A673 (cell line): ENCODE data around the gene CAPS2. TPM values are rescaled to one million over a fixed set of nuclear protein-coding genes. Genes with fewer than 3 reads are reported as not detected.

Source experiments
- BruUV-seq: library from RNA; stranded (reverse); fragments of 400-500 nt; replicated peaks from 2 replicates; lab custom pipeline; 2021; lab: Mats Ljungman, UMichigan
- CTCF ChIA-PET: fragments of 300-600 bp; sonication (Branson Sonifier 250); formaldehyde crosslinking; loops from one replicate; lab custom pipeline; 2022; ENCODE audit warnings: antibody characterized with exemption; lab: Charles Lee
- POLR2A ChIA-PET: fragments of 300-600 bp; sonication (Branson Sonifier 250); formaldehyde crosslinking; loops from one replicate; lab custom pipeline; 2022; ENCODE audit warnings: antibody characterized with exemption; ENCODE audit not compliant: low non-redundant PET; lab: Charles Lee
- DNase-seq: peaks from one replicate; pipeline ENCODE4 v3.0.0-alpha.2; 2015; ENCODE audit warnings: low spot score
- H3K27ac ChIP-seq: fragments of 200-600 bp; sonication (generic); 2 replicates; pipeline ENCODE4 v1.5.1; 2016; ENCODE audit warnings: mixed run types, low read depth, mild to moderate bottlenecking, mixed read lengths, antibody characterized with exemption, low read length; ENCODE audit not compliant: poor library complexity, severe bottlenecking
- H3K27me3 ChIP-seq: fragments of 200-600 bp; sonication (generic); replicated peaks from 2 replicates; pipeline ENCODE4 v1.6.1; 2017; ENCODE audit warnings: mixed run types, low read depth, mild to moderate bottlenecking, mixed read lengths, antibody characterized with exemption, low read length; ENCODE audit not compliant: insufficient read depth, poor library complexity
- H3K36me3 ChIP-seq: fragments of 200-600 bp; sonication (generic); 2 replicates; pipeline ENCODE4 v1.6.1; 2016; ENCODE audit warnings: mixed run types, mild to moderate bottlenecking, mixed read lengths, antibody characterized with exemption, low read length; ENCODE audit not compliant: insufficient read depth, poor library complexity, severe bottlenecking
- H3K4me1 ChIP-seq: fragments of 200-600 bp; sonication (generic); 2 replicates; pipeline ENCODE4 v1.6.1; 2017; ENCODE audit warnings: mixed run types, mild to moderate bottlenecking, mixed read lengths, antibody characterized with exemption, low read length; ENCODE audit not compliant: insufficient read depth, poor library complexity, severe bottlenecking
- H3K4me3 ChIP-seq: fragments of 200-600 bp; sonication (generic); 2 replicates; pipeline ENCODE4 v1.5.1; 2016; ENCODE audit warnings: low read depth, mixed run types, mild to moderate bottlenecking, mixed read lengths, low read length; ENCODE audit not compliant: poor library complexity, severe bottlenecking
- H3K9me3 ChIP-seq: fragments of 200-600 bp; sonication (generic); 2 replicates; pipeline ENCODE4 v1.6.1; 2016; ENCODE audit warnings: mixed run types, low read depth, mild to moderate bottlenecking, mixed read lengths, antibody characterized with exemption, low read length; ENCODE audit not compliant: poor library complexity, severe bottlenecking
- EZH2 ChIP-seq: fragments of 200-600 bp; sonication (generic); IDR thresholded peaks from 2 replicates; pipeline ENCODE4 v1.6.1; 2017; ENCODE audit warnings: borderline replicate concordance, low read depth, mild to moderate bottlenecking, mixed read lengths, antibody characterized with exemption, low read length; ENCODE audit not compliant: poor library complexity, severe bottlenecking
- intact Hi-C: fragments of 100-400 bp; cut with micrococcal nuclease; formaldehyde crosslinking; loops from one replicate; pipeline ENCODE4 v1.10.0; 2022; ENCODE audit not compliant: unreplicated experiment
- total RNA-seq: library from RNA; stranded (reverse); gene quantifications from 2 replicates; pipeline ENCODE4 v1.2.3, GENCODE V29; 2021
- TF ChIP-seq, protein P1 (sequence below): fragments of 300-800, 200-600 bp; sonication (generic); conservative IDR thresholded peaks from 2 replicates; pipeline ENCODE4 v1.5.1; 2017; ENCODE audit warnings: low read depth, mild to moderate bottlenecking, antibody characterized with exemption, low read length, moderate library complexity, mixed read lengths

Gene CAPS2
- total RNA-seq, 1 experiment from 2014 or later: 13.2 TPM

DNA sequence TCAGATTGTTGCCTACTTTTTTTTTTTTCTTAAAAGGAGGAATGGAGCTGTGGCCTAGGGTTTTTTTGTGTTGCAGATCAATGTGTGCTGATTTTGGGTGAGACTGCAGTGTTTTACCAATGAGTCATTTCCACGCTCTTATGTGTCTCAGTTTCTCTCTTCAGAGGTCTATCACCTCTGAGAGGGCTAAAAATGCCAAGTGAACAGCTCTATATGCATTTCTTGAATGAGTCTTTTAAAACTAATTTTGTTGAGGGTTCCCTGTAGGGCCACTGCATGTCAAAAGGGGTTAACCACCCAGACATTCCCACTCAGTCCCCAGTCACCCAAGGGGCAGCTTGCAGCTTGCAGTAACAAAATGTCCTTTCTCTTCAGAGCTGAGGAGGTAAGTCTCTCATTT is 36.5 kb upstream of the CAPS2 start:
- no TSS peak for BruUV-seq
- H3K36me3 ChIP-seq: no peaks in the 10 kb centered on the region
- peaks cover 6% of the 10 kb centered on the region for H3K4me1 ChIP-seq
- ChIA-PET CTCF (no interaction called here), POLR2A (no interaction called here)
- H3K4me3 ChIP-seq: no peak overlapping the region
- intact Hi-C loops: no loop called here
- TF ChIP-seq EZH2: no peak
- TF ChIP-seq, protein P1, sequence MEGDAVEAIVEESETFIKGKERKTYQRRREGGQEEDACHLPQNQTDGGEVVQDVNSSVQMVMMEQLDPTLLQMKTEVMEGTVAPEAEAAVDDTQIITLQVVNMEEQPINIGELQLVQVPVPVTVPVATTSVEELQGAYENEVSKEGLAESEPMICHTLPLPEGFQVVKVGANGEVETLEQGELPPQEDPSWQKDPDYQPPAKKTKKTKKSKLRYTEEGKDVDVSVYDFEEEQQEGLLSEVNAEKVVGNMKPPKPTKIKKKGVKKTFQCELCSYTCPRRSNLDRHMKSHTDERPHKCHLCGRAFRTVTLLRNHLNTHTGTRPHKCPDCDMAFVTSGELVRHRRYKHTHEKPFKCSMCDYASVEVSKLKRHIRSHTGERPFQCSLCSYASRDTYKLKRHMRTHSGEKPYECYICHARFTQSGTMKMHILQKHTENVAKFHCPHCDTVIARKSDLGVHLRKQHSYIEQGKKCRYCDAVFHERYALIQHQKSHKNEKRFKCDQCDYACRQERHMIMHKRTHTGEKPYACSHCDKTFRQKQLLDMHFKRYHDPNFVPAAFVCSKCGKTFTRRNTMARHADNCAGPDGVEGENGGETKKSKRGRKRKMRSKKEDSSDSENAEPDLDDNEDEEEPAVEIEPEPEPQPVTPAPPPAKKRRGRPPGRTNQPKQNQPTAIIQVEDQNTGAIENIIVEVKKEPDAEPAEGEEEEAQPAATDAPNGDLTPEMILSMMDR: no peak
- no peak overlapping the region for H3K27ac ChIP-seq
- H3K9me3 ChIP-seq: no peaks in the 10 kb centered on the region
- H3K27me3 ChIP-seq: no peaks in the 10 kb centered on the region
- no peak for DNase-seq

DNA sequence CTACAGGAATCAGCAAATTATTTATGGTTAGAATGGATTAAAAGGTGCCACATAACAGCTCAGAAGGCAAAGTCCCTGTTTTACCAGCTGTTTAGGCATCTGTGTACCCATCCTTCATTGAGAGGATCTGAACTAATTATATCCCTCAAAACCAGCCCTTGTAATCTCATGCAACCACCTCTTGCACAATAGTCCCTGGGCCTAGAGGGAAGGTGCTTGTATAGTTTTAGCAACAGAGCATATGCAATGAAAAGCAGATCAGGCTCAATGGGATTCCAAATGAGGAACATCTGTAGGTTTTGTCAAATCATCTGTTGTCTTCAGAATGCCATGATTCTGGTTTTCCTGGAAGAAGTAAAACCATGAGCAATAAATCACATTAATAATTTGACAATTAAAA is 34.8 kb upstream of the CAPS2 start:
- peak; percentile 64 for DNase-seq
- Histone ChIP-seq H3K27me3 (no peaks in the 10 kb centered on the region), H3K4me3 (no peak overlapping the region), H3K27ac (no peak overlapping the region), H3K36me3 (no peaks in the 10 kb centered on the region), H3K9me3 (no peaks in the 10 kb centered on the region), H3K4me1 (peaks cover 6% of the 10 kb centered on the region)
- ChIA-PET POLR2A (no interaction called here), CTCF (no interaction called here)
- BruUV-seq: no TSS peak
- no peak for TF ChIP-seq EZH2
- TF ChIP-seq, protein P1: no peak
- intact Hi-C loops: no loop called here

DNA sequence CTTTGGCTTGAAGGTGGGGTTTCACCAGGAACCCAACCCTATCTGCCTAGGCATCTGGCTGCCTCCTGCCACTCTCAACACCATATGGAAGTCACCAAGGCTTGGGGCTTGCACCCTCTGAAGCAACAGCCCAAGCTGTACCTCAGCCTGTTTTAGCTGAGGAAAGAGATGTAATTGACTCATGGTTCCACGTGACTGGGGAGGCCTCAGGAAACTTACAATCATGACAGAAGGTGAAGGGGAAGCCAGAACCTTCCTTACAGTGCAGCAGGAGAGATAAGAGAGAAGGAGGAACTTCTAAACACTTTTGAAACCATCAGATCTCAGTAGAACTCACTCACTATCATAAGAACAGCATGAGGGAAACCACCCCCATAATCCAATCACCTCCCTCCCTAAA is 31.3 kb upstream of the CAPS2 start:
- BruUV-seq: no TSS peak
- no peaks in the 10 kb centered on the region for H3K36me3 ChIP-seq
- no peak for DNase-seq
- intact Hi-C loops: no loop called here
- TF ChIP-seq EZH2: no peak
- TF ChIP-seq, protein P1: no peak
- peaks cover 6% of the 10 kb centered on the region for H3K4me1 ChIP-seq
- ChIA-PET POLR2A (no interaction called here), CTCF (no interaction called here)
- H3K9me3 ChIP-seq: no peaks in the 10 kb centered on the region
- no peak overlapping the region for H3K4me3 ChIP-seq
- no peaks in the 10 kb centered on the region for H3K27me3 ChIP-seq
- H3K27ac ChIP-seq: no peak overlapping the region
